HCT116 (cell line): ENCODE data around the gene EYA4.

Experiments used
- CEBPB ChIP-seq: IDR thresholded peaks from 2 replicates; pipeline ENCODE4 v1.6.1; 2012; ENCODE audit warnings: low read depth
- EGR1 ChIP-seq: IDR thresholded peaks from 2 replicates; pipeline ENCODE4 v1.6.1; 2012; ENCODE audit warnings: low read depth
- EZH2phosphoT487 ChIP-seq: fragments of 200-600 bp; IDR thresholded peaks from 2 replicates; pipeline ENCODE4 v1.6.1; 2018; ENCODE audit warnings: antibody characterized with exemption, borderline replicate concordance
- FOSL1 ChIP-seq: IDR thresholded peaks from 2 replicates; pipeline ENCODE4 v1.6.1; 2012; ENCODE audit warnings: low read depth
- JUND ChIP-seq: IDR thresholded peaks from 2 replicates; pipeline ENCODE4 v1.6.1; 2012
- POLR2A ChIP-seq: IDR thresholded peaks from 2 replicates; pipeline ENCODE4 v1.7.0; 2011; ENCODE audit warnings: borderline replicate concordance; ENCODE audit not compliant: insufficient read depth, insufficient read length; ENCODE audit errors: extremely low read depth
- POLR2AphosphoS5 ChIP-seq: IDR thresholded peaks from 2 replicates; pipeline ENCODE4 v1.6.1; 2011; ENCODE audit warnings: mild to moderate bottlenecking, low read depth, low read length, moderate library complexity
- RAD21 ChIP-seq: IDR thresholded peaks from 2 replicates; pipeline ENCODE4 v1.6.1; 2012; ENCODE audit warnings: low read depth, mild to moderate bottlenecking
- YY1 ChIP-seq: IDR thresholded peaks from 2 replicates; pipeline ENCODE4 v1.6.1; 2011; ENCODE audit warnings: low read length, low read depth, moderate library complexity, mild to moderate bottlenecking; ENCODE audit not compliant: insufficient replicate concordance; ENCODE audit errors: extremely low read depth
- TF ChIP-seq, protein P1 (sequence below), 3 experiments: fragments of 200-600 bp in 1 of 3; sonication (generic) in 1 of 3; IDR thresholded peaks in 2 of 3; conservative IDR thresholded peaks in 1 of 3; 2 replicates each; pipeline ENCODE4 v1.5.1; 2012 to 2017; ENCODE audit warnings: low read depth in 2 of 3, low read length in 2 of 3, antibody characterized with exemption in 1 of 3, borderline replicate concordance in 1 of 3, control low read depth in 1 of 3, mild to moderate bottlenecking in 1 of 3, mixed read lengths in 1 of 3, mixed run types in 1 of 3, moderate library complexity in 1 of 3; ENCODE audit not compliant: insufficient read depth in 1 of 3

DNA sequence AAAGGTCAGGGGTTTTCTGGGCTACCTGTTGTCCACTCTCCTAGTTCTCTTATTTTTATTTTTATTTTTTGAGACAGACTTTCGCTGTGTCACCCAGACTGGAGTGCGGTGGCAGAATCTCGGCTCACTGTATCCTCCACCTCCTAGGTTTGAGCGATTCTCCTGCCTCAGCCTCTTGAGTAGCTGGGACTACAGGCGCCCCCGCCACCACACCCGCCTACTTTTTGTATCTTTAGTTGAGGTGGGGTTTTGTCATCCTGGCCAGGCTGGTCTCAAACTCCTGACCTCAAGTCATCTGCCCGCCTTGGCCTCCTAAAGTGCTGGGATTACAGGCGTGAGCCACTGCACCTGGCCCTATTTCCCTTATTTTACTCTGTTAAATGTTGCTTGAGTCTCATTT lies 149.0 kb downstream of the EYA4 start:
- TF ChIP-seq, protein P1, sequence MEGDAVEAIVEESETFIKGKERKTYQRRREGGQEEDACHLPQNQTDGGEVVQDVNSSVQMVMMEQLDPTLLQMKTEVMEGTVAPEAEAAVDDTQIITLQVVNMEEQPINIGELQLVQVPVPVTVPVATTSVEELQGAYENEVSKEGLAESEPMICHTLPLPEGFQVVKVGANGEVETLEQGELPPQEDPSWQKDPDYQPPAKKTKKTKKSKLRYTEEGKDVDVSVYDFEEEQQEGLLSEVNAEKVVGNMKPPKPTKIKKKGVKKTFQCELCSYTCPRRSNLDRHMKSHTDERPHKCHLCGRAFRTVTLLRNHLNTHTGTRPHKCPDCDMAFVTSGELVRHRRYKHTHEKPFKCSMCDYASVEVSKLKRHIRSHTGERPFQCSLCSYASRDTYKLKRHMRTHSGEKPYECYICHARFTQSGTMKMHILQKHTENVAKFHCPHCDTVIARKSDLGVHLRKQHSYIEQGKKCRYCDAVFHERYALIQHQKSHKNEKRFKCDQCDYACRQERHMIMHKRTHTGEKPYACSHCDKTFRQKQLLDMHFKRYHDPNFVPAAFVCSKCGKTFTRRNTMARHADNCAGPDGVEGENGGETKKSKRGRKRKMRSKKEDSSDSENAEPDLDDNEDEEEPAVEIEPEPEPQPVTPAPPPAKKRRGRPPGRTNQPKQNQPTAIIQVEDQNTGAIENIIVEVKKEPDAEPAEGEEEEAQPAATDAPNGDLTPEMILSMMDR (IDR thresholded peaks at IDR 0.05 in 2 of 3, conservative IDR thresholded peaks at IDR 0.05 in 1 of 3; ENCODE audit: borderline replicate concordance in 1 of 3, insufficient read depth in 1 of 3, low read depth in 2 of 3, low read length in 2 of 3) = no peak
- TF ChIP-seq CEBPB (no peak), YY1 (no peak), EZH2phosphoT487 (no peak), EGR1 (no peak), RAD21 (no peak), POLR2A (no peak), POLR2AphosphoS5 (no peak), JUND (no peak), FOSL1 (no peak)
